Gastrocnemius medialis (tissue), 4 donors: ENCODE measurements around the gene AFF3.

Experiments
- CTCF ChIP-seq, 5 experiments: fragments of 450-650 bp in 3 of 5; fragments of 200-600 bp in 2 of 5; sonication (generic) in 2 of 5; IDR thresholded peaks in 4 of 5; conservative IDR thresholded peaks in 1 of 5; 1 replicate in 4 of 5; 2 replicates in 1 of 5; pipeline ENCODE4 v1.5.1; 2016 to 2019; ENCODE audit warnings: antibody characterized with exemption in 5 of 5, mild to moderate bottlenecking in 3 of 5, moderate library complexity in 3 of 5
- POLR2A ChIP-seq, 2 donors: fragments of 450-650 bp; IDR thresholded peaks; one replicate each; pipeline ENCODE4 v1.6.1; 2017; ENCODE audit warnings: antibody characterized with exemption in 2 of 2, mild to moderate bottlenecking in 2 of 2, moderate library complexity in 2 of 2

GRCh38 chr2:99653433-99653832 lies 489.0 kb downstream of the AFF3 start:
- TF ChIP-seq CTCF (IDR thresholded peaks at IDR 0.05 in 4 of 5, conservative IDR thresholded peaks at IDR 0.05 in 1 of 5), result no peak
- TF ChIP-seq POLR2A (IDR thresholded peaks at IDR 0.05), result no peak
